Spleen (tissue), 11 donors: ENCODE data around the gene WDR1. TPM values are rescaled to one million over a fixed set of nuclear protein-coding genes. Genes with fewer than 3 reads are reported as not detected.

Experiments used
- DNase-seq: peaks from one replicate; pipeline ENCODE4 v3.0.0-alpha.2; 2020
- H3K27ac ChIP-seq, 8 donors: fragments of 200-600 bp; sonication (generic) in 7 of 8; 1 replicate in 4 of 8; 2 replicates in 4 of 8; pipeline versions ENCODE4 v1.5.0 to v1.8.0; 2016 to 2021; ENCODE audit warnings: inconsistent platforms in 4 of 8, mild to moderate bottlenecking in 4 of 8, moderate library complexity in 1 of 8
- H3K27me3 ChIP-seq, 7 donors: fragments of 200-600 bp; sonication (generic) in 6 of 7; replicated peaks in 1 of 7; 1 replicate in 4 of 7; 2 replicates in 3 of 7; pipeline versions ENCODE4 v1.5.0 to v1.8.0; 2016 to 2021; ENCODE audit warnings: inconsistent platforms in 3 of 7, mild to moderate bottlenecking in 1 of 7
- H3K36me3 ChIP-seq, 6 donors: fragments of 200-600 bp; sonication (generic) in 5 of 6; 1 replicate in 4 of 6; 2 replicates in 2 of 6; pipeline versions ENCODE4 v1.5.0 to v1.8.0; 2016 to 2021; ENCODE audit warnings: inconsistent platforms in 2 of 6
- H3K4me1 ChIP-seq, 6 donors: fragments of 200-600 bp; sonication (generic) in 5 of 6; 1 replicate in 3 of 6; 2 replicates in 3 of 6; pipeline versions ENCODE4 v1.5.0 to v1.8.0; 2016 to 2021; ENCODE audit warnings: inconsistent platforms in 3 of 6
- H3K4me3 ChIP-seq, 8 donors: fragments of 200-600 bp; sonication (generic) in 7 of 8; 1 replicate in 4 of 8; 2 replicates in 4 of 8; pipeline versions ENCODE4 v1.5.0 to v1.8.0; 2016 to 2021; ENCODE audit warnings: inconsistent platforms in 4 of 8, mild to moderate bottlenecking in 4 of 8, moderate library complexity in 2 of 8
- H3K9me3 ChIP-seq, 8 donors: fragments of 200-600 bp; sonication (generic) in 7 of 8; 1 replicate in 4 of 8; 2 replicates in 4 of 8; pipeline versions ENCODE4 v1.5.0 to v1.8.0; 2016 to 2021; ENCODE audit warnings: inconsistent platforms in 4 of 8
- POLR2A ChIP-seq, 3 donors: fragments of 450-650 bp; IDR thresholded peaks; one replicate each; pipeline ENCODE4 v1.5.1; 2017; ENCODE audit warnings: antibody characterized with exemption in 3 of 3, mild to moderate bottlenecking in 1 of 3
- POLR2AphosphoS5 ChIP-seq, 3 donors: sonication (generic); formaldehyde crosslinking; IDR thresholded peaks; one replicate each; pipeline ENCODE4 v1.5.1; 2017; ENCODE audit warnings: antibody characterized with exemption in 3 of 3
- WGBS, 5 donors: extraction: QIAGEN DNeasy Blood & Tissue Kit in 3 of 5; methylation state at CpG; one replicate each; pipeline versions ENCODE4 v1.1.5 to v1.1.7; 2013 to 2018; 5-methylcytosine and 5-hydroxymethylcytosine counted together
- intact Hi-C: fragments of 100-400 bp; cut with DNase I; formaldehyde crosslinking; loops from one replicate; pipeline ENCODE4 v1.15.0; 2023; ENCODE audit warnings: low total_unique reads
- polyA plus RNA-seq, 3 donors: library from polyadenylated mRNA; stranded (reverse); fragments of 200-250 nt; gene quantifications; one replicate each; pipeline ENCODE4 v1.2.1, GENCODE V29; 2013
- total RNA-seq, 7 donors: library from RNA; depleted of rRNA in 3 of 7; stranded (reverse); fragments of >200 nt in 3 of 7; fragmentation: NEBNext Ultra II Directional in 4 of 7; extraction: Animal tissue kit (Norgen Biotek cat#: 25700) in 4 of 7; gene quantifications; one replicate each; pipeline versions ENCODE4 v1.1.0 to v1.2.1, GENCODE V29; 2016 to 2021
- TF ChIP-seq, protein P1 (sequence below), 11 experiments: fragments of 200-600 bp in 7 of 11; fragments of 450-650 bp in 4 of 11; sonication (generic) in 4 of 11; IDR thresholded peaks in 8 of 11; conservative IDR thresholded peaks in 3 of 11; 1 replicate in 7 of 11; 2 replicates in 4 of 11; pipeline versions ENCODE4 v1.4.0 to v1.8.0; 2016 to 2021; ENCODE audit warnings: antibody characterized with exemption in 11 of 11, inconsistent platforms in 4 of 11, mild to moderate bottlenecking in 1 of 11
- donor health status: healthy with polysubstance abuse.
- donor health status: DM: no; HTN: no; CAD: no; lungs with moderate emphysema.
- donor health status: DM: no; HTN: no; CAD: no.
- donor health status: Bipolar disorder and iron deficiency.
- donor health status: healthy.
- donor health status: DM: no; HTN: no; CAD: no.
- donor health status: DM: yes; HTN: yes; CAD: no.

WDR1 gene
- total and polyA plus RNA-seq, 10 donors = 56.6 to 377 (median 147) TPM

DNA sequence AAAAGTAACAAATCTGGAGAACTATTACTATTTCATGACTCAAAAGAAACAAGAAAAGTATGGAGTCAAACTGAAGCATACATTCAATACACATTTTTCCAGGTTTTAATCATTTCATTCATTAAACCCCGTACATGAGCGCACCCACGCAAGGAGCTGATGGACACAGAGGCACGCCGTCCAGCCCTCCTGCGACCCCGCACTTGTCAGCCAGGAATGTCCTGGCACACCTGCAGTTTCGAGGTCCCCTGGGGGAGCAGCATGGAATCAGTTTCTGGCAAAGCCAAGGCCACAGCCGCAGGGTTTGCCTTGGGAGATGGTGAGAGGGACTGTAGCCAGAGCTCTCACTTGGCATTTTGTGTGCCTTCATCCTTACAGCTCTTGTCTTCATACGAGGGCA is 82.5 kb downstream of the WDR1 start:
- 85 to 91% (median 87%) methylated on average over 10 of the region's 10 CpGs for WGBS, 5 donors
- no peak for DNase-seq

DNA sequence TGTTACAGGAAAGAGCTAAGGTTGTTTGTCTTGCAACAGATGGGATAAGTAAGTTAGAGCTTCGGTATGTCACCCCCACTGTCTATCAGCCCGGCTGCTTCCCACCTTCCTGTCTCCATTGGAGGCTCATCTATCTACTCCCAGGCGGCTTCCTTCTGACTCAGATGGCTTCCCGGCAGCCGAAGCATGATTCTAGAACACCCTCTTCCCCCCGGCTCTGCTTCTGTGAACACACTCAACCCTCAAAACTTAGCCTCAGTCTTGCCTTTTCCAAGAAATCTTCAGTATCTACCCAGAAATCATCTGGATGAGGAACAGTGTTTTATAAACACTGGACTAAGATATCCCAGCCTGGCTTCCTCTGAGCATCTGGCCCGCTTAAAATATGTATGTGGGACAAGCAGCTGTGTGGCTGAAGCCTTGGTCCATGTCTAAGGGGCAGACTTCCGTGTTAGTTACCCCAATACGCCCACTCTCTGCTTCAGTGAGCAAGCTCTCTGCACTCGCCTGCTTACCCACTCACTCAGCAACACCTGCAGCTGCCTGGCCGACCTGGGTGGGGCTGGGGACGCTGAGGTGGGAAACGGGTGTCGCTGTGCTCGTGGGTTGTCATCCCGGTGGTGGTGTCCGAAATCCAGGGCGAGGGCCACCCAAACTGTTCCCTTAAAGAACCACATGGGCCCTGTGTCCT is 83.3 kb downstream of the WDR1 start:
- H3K4me3 ChIP-seq = no peak overlapping the region
- no peaks in the 10 kb centered on the region for H3K36me3 ChIP-seq
- TF ChIP-seq, protein P1, sequence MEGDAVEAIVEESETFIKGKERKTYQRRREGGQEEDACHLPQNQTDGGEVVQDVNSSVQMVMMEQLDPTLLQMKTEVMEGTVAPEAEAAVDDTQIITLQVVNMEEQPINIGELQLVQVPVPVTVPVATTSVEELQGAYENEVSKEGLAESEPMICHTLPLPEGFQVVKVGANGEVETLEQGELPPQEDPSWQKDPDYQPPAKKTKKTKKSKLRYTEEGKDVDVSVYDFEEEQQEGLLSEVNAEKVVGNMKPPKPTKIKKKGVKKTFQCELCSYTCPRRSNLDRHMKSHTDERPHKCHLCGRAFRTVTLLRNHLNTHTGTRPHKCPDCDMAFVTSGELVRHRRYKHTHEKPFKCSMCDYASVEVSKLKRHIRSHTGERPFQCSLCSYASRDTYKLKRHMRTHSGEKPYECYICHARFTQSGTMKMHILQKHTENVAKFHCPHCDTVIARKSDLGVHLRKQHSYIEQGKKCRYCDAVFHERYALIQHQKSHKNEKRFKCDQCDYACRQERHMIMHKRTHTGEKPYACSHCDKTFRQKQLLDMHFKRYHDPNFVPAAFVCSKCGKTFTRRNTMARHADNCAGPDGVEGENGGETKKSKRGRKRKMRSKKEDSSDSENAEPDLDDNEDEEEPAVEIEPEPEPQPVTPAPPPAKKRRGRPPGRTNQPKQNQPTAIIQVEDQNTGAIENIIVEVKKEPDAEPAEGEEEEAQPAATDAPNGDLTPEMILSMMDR (IDR thresholded peaks at IDR 0.05 in 8 of 11, conservative IDR thresholded peaks at IDR 0.05 in 3 of 11) = no peak
- TF ChIP-seq POLR2A (IDR thresholded peaks at IDR 0.05) (no peak), POLR2AphosphoS5 (IDR thresholded peaks at IDR 0.05) (no peak)
- WGBS, 5 donors = 46 to 52% (median 49%) methylated on average over 18 of the region's 18 CpGs
- peaks cover 0 to 16% (median 0%) of the 10 kb centered on the region in 7 donors for H3K27me3 ChIP-seq
- peaks cover 0 to 20% (median 14%) of the 10 kb centered on the region in 6 donors for H3K4me1 ChIP-seq
- H3K27ac ChIP-seq = peak overlapping the region in 2 of 8 donors; percentile 0 to 14
- intact Hi-C loops = no loop called here
- no peak for DNase-seq
- H3K9me3 ChIP-seq = no peaks in the 10 kb centered on the region

More for the DNA sequence above, 82.5 kb downstream of the WDR1 start:
- Histone ChIP-seq H3K9me3 (no peaks in the 10 kb centered on the region), H3K4me3 (no peak overlapping the region), H3K27ac (no peak overlapping the region), H3K36me3 (peaks cover 0 to under 1% (median 0%) of the 10 kb centered on the region in 6 donors), H3K4me1 (peaks cover 0 to 20% (median 14%) of the 10 kb centered on the region in 6 donors), H3K27me3 (peaks cover 0 to 16% (median 0%) of the 10 kb centered on the region in 7 donors)
- intact Hi-C loops = no loop called here
- TF ChIP-seq POLR2A (IDR thresholded peaks at IDR 0.05) (no peak), POLR2AphosphoS5 (IDR thresholded peaks at IDR 0.05) (no peak)
- TF ChIP-seq, protein P1 (IDR thresholded peaks at IDR 0.05 in 8 of 11, conservative IDR thresholded peaks at IDR 0.05 in 3 of 11) = no peak

DNA sequence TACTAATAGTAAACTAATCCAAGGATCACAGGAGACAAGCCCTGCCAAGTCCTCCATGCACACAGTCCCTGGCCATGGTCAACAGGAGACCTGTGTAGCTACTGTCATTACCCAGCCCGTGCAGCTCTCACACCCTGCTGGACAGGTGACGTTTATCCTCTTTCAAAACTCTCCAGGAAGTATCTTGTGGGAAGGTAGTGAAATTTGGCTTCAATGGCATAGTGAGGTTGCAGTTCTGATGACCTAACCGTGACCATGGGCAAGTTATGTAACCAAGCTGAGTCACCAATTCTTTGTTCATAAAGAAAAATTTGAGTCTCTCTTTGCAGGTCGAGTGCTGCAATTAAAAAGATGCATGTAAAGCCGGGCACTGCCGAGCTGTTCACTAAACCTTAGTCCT is 84.0 kb downstream of the WDR1 start:
- DNase-seq = no peak
- no peaks in the 10 kb centered on the region for H3K36me3 ChIP-seq
- no peaks in the 10 kb centered on the region for H3K9me3 ChIP-seq
- peak overlapping the region in 3 of 8 donors; percentile 0 to 33 (median 11) for H3K27ac ChIP-seq
- peaks cover 0 to 16% (median 0%) of the 10 kb centered on the region in 7 donors for H3K27me3 ChIP-seq
- intact Hi-C loops = no loop called here
- H3K4me1 ChIP-seq = peaks cover 0 to 20% (median 14%) of the 10 kb centered on the region in 6 donors
- H3K4me3 ChIP-seq = no peak overlapping the region
- TF ChIP-seq POLR2A (IDR thresholded peaks at IDR 0.05) (no peak), POLR2AphosphoS5 (IDR thresholded peaks at IDR 0.05) (peak in 1 of 3 donors; percentile 44)
- WGBS, 5 donors = 34 to 70% (median 39%) methylated on average over 6 of the region's 6 CpGs

DNA sequence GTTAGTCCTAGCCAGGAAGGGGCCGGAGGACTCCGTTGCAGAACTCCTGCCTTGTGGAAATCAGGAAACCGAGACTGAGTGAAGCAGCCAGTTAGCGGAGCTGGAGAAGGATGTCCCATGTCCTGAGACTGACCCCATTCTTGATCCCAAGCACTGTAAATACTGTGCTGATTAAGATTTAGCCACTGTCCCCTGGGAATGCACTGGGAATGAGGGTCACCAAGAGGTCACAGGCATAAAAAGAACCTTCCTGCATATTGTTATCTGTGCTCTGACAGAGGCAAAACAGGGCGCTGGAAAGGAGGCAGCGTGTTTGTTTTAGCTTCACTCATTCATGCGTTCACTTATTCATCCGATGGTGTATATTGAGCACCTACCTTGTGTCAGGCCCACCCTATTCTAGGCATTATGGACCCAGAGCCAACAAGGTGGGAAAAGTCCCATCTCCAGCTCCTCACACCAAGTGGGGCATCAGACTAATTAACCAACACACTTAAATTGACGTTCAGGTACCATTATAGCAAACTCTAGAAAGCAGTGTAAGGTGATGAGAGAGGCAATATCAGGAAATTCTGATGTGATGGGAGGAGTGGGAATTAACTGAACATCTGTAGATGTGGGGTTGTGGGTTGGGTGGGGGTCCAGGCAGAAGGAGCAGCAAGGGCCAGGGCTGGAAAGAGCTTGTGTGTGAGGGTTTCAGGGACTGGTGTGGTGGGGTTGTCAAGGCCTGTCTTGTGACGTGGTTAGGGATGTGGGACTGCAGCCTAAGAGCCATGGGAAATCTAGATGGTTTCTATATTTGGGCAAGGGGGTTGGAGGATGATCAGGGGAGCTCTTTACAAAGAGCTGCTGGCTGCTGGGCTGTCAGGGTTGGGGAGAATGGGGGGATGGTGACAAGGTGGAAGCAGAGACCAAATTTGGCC is 84.7 kb downstream of the WDR1 start:
- H3K27ac ChIP-seq = peak overlapping the region in 2 of 8 donors; percentile 11 to 33
- H3K9me3 ChIP-seq = no peaks in the 10 kb centered on the region
- intact Hi-C loops = no loop called here
- WGBS, 5 donors = 81 to 93% (median 86%) methylated on average over 10 of the region's 10 CpGs
- TF ChIP-seq POLR2A (IDR thresholded peaks at IDR 0.05) (no peak), POLR2AphosphoS5 (IDR thresholded peaks at IDR 0.05) (no peak)
- TF ChIP-seq, protein P1 (IDR thresholded peaks at IDR 0.05 in 8 of 11, conservative IDR thresholded peaks at IDR 0.05 in 3 of 11) = no peak
- DNase-seq = no peak
- H3K27me3 ChIP-seq = peaks cover 0 to 16% (median 0%) of the 10 kb centered on the region in 7 donors
- peaks cover 0 to 20% (median 14%) of the 10 kb centered on the region in 6 donors for H3K4me1 ChIP-seq
- no peak overlapping the region for H3K4me3 ChIP-seq
- no peaks in the 10 kb centered on the region for H3K36me3 ChIP-seq
